Naive thymus-derived CD4-positive, alpha-beta T cell (primary cell): Measurements from ENCODE around the gene IER5L. TPM values are rescaled to one million over a fixed set of nuclear protein-coding genes. Genes with fewer than 3 reads are reported as not detected.

ENCODE experiments used
- ATAC-seq: fragments of 150-1000 bp; cut with Tn5 transposase; 2 replicates; pipeline ENCODE4 v1.10.0; 2021; ENCODE audit warnings: mild to moderate bottlenecking, moderate library complexity
- CTCF ChIA-PET: fragments of 350-600 bp; sonication (Branson Sonifier 250); formaldehyde crosslinking; loops from one replicate; lab custom pipeline; 2021; ENCODE audit warnings: antibody characterized with exemption; lab: Charles Lee
- POLR2A ChIA-PET: fragments of 350-600 bp; sonication (Branson Sonifier 250); formaldehyde crosslinking; loops from one replicate; lab custom pipeline; 2021; ENCODE audit warnings: antibody characterized with exemption, inconsistent platforms; lab: Charles Lee
- DNase-seq, 9 donors: peaks; one replicate each; pipeline versions ENCODE4 v3.0.0 to v3.0.0-alpha.2; 2020 to 2022; ENCODE audit warnings: mixed read lengths in 1 of 9
- H3K27ac ChIP-seq: one replicate; pipeline ENCODE4 v1.7.0; 2013; ENCODE audit warnings: mild to moderate bottlenecking, low read depth, low read length, moderate library complexity
- H3K27me3 ChIP-seq, 2 donors: one replicate each; pipeline ENCODE4 v1.7.0; 2013; ENCODE audit warnings: low read length in 2 of 2, mild to moderate bottlenecking in 2 of 2, moderate library complexity in 2 of 2; ENCODE audit not compliant: control insufficient read depth in 2 of 2, insufficient read depth in 2 of 2
- H3K36me3 ChIP-seq, 3 experiments: 1 replicate in 2 of 3; 2 replicates in 1 of 3; pipeline ENCODE4 v1.7.0; 2013; ENCODE audit warnings: low read length in 3 of 3, mild to moderate bottlenecking in 3 of 3, moderate library complexity in 1 of 3; ENCODE audit not compliant: insufficient read depth in 3 of 3, control insufficient read depth in 2 of 3
- H3K4me1 ChIP-seq, 2 donors: one replicate each; pipeline ENCODE4 v1.7.0; 2013; ENCODE audit warnings: low read length in 2 of 2, mild to moderate bottlenecking in 2 of 2, moderate library complexity in 1 of 2; ENCODE audit not compliant: control insufficient read depth in 2 of 2, insufficient read depth in 2 of 2
- H3K4me3 ChIP-seq: 2 replicates; pipeline ENCODE4 v1.7.0; 2013; ENCODE audit warnings: mild to moderate bottlenecking, low read length
- H3K9me3 ChIP-seq, 3 experiments: 1 replicate in 2 of 3; 2 replicates in 1 of 3; pipeline ENCODE4 v1.7.0; 2013; ENCODE audit warnings: low read length in 3 of 3; ENCODE audit not compliant: control insufficient read depth in 2 of 3
- H3K27ac Mint-ChIP-seq, 9 donors: one replicate each; pipeline ENCODE4 v1.8.0; 2020 to 2022; ENCODE audit warnings: mixed read lengths in 9 of 9, mild to moderate bottlenecking in 8 of 9, moderate library complexity in 5 of 9, inconsistent platforms in 2 of 9
- H3K27me3 Mint-ChIP-seq, 5 donors: one replicate each; pipeline ENCODE4 v1.8.0; 2021 to 2022; ENCODE audit warnings: mixed read lengths in 5 of 5, mild to moderate bottlenecking in 1 of 5
- H3K36me3 Mint-ChIP-seq, 5 donors: one replicate each; pipeline ENCODE4 v1.8.0; 2020 to 2022; ENCODE audit warnings: mixed read lengths in 5 of 5, mild to moderate bottlenecking in 3 of 5, inconsistent platforms in 1 of 5
- H3K4me1 Mint-ChIP-seq, 7 donors: one replicate each; pipeline ENCODE4 v1.8.0; 2020 to 2022; ENCODE audit warnings: mixed read lengths in 7 of 7, mild to moderate bottlenecking in 3 of 7, inconsistent platforms in 1 of 7
- H3K4me3 Mint-ChIP-seq, 10 donors: one replicate each; pipeline ENCODE4 v1.8.0; 2020 to 2022; ENCODE audit warnings: mild to moderate bottlenecking in 10 of 10, mixed read lengths in 10 of 10, moderate library complexity in 6 of 10, inconsistent platforms in 2 of 10
- H3K9me3 Mint-ChIP-seq, 11 donors: one replicate each; pipeline ENCODE4 v1.8.0; 2020 to 2022; ENCODE audit warnings: mixed read lengths in 11 of 11, mild to moderate bottlenecking in 4 of 11, inconsistent platforms in 1 of 11, moderate library complexity in 1 of 11
- intact Hi-C, 2 donors: fragments of 100-400 bp; cut with micrococcal nuclease; formaldehyde crosslinking; loops; one replicate each; pipeline ENCODE4 v1.15.1; 2023
- polyA plus RNA-seq, 2 donors: library from polyadenylated mRNA; unstranded; fragments of 300-500 nt; fragmentation: Illumina TruSeq; gene quantifications; one replicate each; pipeline ENCODE4 v1.2.3, GENCODE V29; 2021
- total RNA-seq, 6 experiments: library from RNA in 5 of 6; stranded (reverse) in 5 of 6; gene quantifications; 1 replicate in 5 of 6; 2 replicates in 1 of 6; pipeline ENCODE4 v1.2.3 and lab custom pipeline; 2021 to 2026

The IER5L gene
- total and polyA plus RNA-seq, 7 experiments from 2014 or later, result 0.08 to 6.8 (median 3.7) TPM; not detected in 1

- Mint-ChIP-seq H3K4me1 (peaks cover 0 to 12% (median 2%) of the 10 kb centered on the region in 7 donors), H3K36me3 (peaks cover 0 to 3% (median 0%) of the 10 kb centered on the region in 5 donors), H3K9me3 (no peaks in the 10 kb centered on the region), H3K27ac (peak overlapping the region in 1 of 9 donors; percentile 31), H3K27me3 (no peaks in the 10 kb centered on the region), H3K4me3 (no peak overlapping the region)
- Histone ChIP-seq H3K4me3 (no peak overlapping the region), H3K27me3 (no peaks in the 10 kb centered on the region), H3K27ac (no peak overlapping the region), H3K4me1 (peaks cover 0 to 4% of the 10 kb centered on the region in 2 donors), H3K36me3 (no peaks in the 10 kb centered on the region), H3K9me3 (no peaks in the 10 kb centered on the region)
- ChIA-PET POLR2A (no interaction called here), CTCF (interaction anchor here (1.7 to 1.8 kb wide), 2 partner anchors 18 to 22 kb away, joined by 4 to 5 read pairs; no protein-coding TSS in a partner anchor)
- DNase-seq (no peak), ATAC-seq (no peak)
- intact Hi-C loops, result no loop called here
These were observed 16.6 kb downstream of the IER5L start for GRCh38 chr9:129161534-129161837.

GRCh38 chr9:129160712-129161533, 17.1 kb downstream of the IER5L start:
- POLR2A ChIA-PET, result no interaction called here
- H3K27ac ChIP-seq, result no peak overlapping the region
- H3K4me1 ChIP-seq, result no peaks in the 10 kb centered on the region
- intact Hi-C loops, result no loop called here
- CTCF ChIA-PET, result interaction anchor here (1.7 to 1.8 kb wide), 2 partner anchors 18 to 21 kb away, joined by 4 to 5 read pairs; no protein-coding TSS in a partner anchor
- H3K4me3 ChIP-seq, result no peak overlapping the region
- DNase-seq (no peak), ATAC-seq (no peak)
- peaks cover 0 to 6% (median 0%) of the 10 kb centered on the region in 7 donors for H3K4me1 Mint-ChIP-seq
- H3K36me3 ChIP-seq, result no peaks in the 10 kb centered on the region
- H3K27ac Mint-ChIP-seq, result peak overlapping the region in 1 of 9 donors; percentile 31
- peaks cover 0 to 3% (median 0%) of the 10 kb centered on the region in 5 donors for H3K36me3 Mint-ChIP-seq
- no peaks in the 10 kb centered on the region for H3K9me3 ChIP-seq
- H3K27me3 ChIP-seq, result no peaks in the 10 kb centered on the region
- no peaks in the 10 kb centered on the region for H3K27me3 Mint-ChIP-seq
- H3K9me3 Mint-ChIP-seq, result no peaks in the 10 kb centered on the region
- no peak overlapping the region for H3K4me3 Mint-ChIP-seq

GRCh38 chr9:129156163-129156562, 21.9 kb downstream of the IER5L start:
- Histone ChIP-seq H3K9me3 (no peaks in the 10 kb centered on the region), H3K36me3 (peaks cover 0 to 7% (median 0%) of the 10 kb centered on the region in 3 experiments), H3K4me3 (no peak overlapping the region), H3K27ac (no peak overlapping the region), H3K4me1 (no peaks in the 10 kb centered on the region), H3K27me3 (no peaks in the 10 kb centered on the region)
- Mint-ChIP-seq H3K9me3 (no peaks in the 10 kb centered on the region), H3K4me3 (no peak overlapping the region), H3K27me3 (no peaks in the 10 kb centered on the region), H3K4me1 (peaks cover 0 to 3% (median 0%) of the 10 kb centered on the region in 7 donors), H3K27ac (no peak overlapping the region), H3K36me3 (peaks cover 0 to 22% (median 0%) of the 10 kb centered on the region in 5 donors)
- ChIA-PET CTCF (no interaction called here), POLR2A (interaction anchor here (0.7 kb wide), 1 partner anchor 22 kb away, joined by 3 read pairs; the partner anchor contains the start of gene IER5L)
- ATAC-seq (no peak), DNase-seq (no peak)
- intact Hi-C loops, result no loop called here

DNA sequence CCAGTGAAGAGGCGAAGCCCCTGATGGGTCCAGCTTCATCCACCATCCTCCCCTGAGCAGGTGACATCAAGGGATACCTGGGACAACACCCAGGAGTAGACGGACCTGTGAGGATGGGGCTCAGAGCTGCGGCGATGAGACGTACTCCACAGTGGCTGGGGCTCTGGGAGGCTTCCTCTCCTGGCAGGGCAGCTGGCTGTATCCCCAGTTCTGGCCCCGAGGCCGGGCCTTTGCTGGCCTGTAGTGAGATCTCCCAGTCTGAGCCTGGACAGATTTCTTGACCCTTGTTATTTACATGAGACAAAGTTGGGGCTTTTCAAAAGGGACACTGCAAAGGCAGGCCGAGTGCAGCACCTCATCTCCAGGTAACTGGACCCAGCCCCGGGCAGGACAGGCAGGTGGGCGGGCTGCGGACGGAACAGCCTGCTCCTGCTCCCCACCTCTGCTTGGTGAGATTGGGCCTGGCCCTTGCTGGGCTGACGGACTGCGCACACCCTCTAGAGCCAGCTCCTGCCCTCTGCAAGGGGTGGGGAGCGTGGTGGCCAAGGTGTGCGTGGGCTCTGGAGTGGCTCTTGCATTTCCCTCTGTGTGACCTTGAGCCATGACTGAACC, 23.1 kb downstream of the IER5L start:
- H3K27ac Mint-ChIP-seq, result no peak overlapping the region
- DNase-seq (no peak), ATAC-seq (no peak)
- peaks cover 0 to 29% (median 0%) of the 10 kb centered on the region in 5 donors for H3K36me3 Mint-ChIP-seq
- Histone ChIP-seq H3K9me3 (no peaks in the 10 kb centered on the region), H3K4me3 (no peak overlapping the region), H3K27me3 (no peaks in the 10 kb centered on the region), H3K36me3 (peaks cover 0 to 7% (median 0%) of the 10 kb centered on the region in 3 experiments), H3K4me1 (no peaks in the 10 kb centered on the region), H3K27ac (no peak overlapping the region)
- no peaks in the 10 kb centered on the region for H3K9me3 Mint-ChIP-seq
- CTCF ChIA-PET, result interaction anchor here (1.8 kb wide), 1 partner anchor 23 kb away, joined by 6 read pairs; no protein-coding TSS in a partner anchor
- H3K4me1 Mint-ChIP-seq, result peaks cover 0 to 5% (median 0%) of the 10 kb centered on the region in 7 donors
- no peaks in the 10 kb centered on the region for H3K27me3 Mint-ChIP-seq
- intact Hi-C loops, result no loop called here
- no peak overlapping the region for H3K4me3 Mint-ChIP-seq
- POLR2A ChIA-PET, result no interaction called here

DNA sequence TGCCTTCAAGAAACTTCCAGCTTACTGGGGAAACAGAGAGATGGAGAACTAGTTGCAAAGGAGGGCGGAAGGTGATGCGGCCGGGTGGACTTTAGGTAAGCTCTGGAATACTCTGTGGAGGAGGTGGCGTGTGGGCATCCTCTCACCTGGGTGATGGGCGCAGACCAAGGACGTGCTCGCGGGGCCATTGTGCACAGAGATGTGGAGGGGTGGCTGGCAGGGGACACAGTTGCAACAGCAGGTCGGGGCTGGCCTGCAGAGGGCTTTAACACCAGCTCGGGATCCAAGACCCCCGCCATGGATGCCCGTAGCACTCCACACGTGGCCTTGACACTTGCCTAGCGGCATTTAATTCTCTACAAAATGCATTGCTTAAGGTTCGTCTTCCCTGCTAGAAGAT, 26.6 kb downstream of the IER5L start:
- Histone ChIP-seq H3K27me3 (no peaks in the 10 kb centered on the region), H3K36me3 (peaks cover 0 to 34% (median 3%) of the 10 kb centered on the region in 3 experiments), H3K27ac (no peak overlapping the region), H3K4me3 (no peak overlapping the region), H3K9me3 (no peaks in the 10 kb centered on the region), H3K4me1 (no peaks in the 10 kb centered on the region)
- peaks cover 0 to 37% (median 0%) of the 10 kb centered on the region in 5 donors for H3K36me3 Mint-ChIP-seq
- no peak overlapping the region for H3K4me3 Mint-ChIP-seq
- ChIA-PET POLR2A (interaction anchor here (1.3 kb wide), 1 partner anchor 9 kb away, joined by 3 read pairs; no protein-coding TSS in a partner anchor), CTCF (interaction anchor here (2.9 kb wide), 1 partner anchor 8 kb away, joined by 14 read pairs; no protein-coding TSS in a partner anchor)
- intact Hi-C loops, result no loop called here
- peak overlapping the region in 2 of 9 donors; percentile 52 to 69 for H3K27ac Mint-ChIP-seq
- H3K27me3 Mint-ChIP-seq, result no peaks in the 10 kb centered on the region
- no peak for DNase-seq
- ATAC-seq, result no peak
- no peaks in the 10 kb centered on the region for H3K9me3 Mint-ChIP-seq
- peaks cover 0 to 9% (median 0%) of the 10 kb centered on the region in 7 donors for H3K4me1 Mint-ChIP-seq

- H3K4me3 Mint-ChIP-seq, result no peak overlapping the region
- H3K27me3 Mint-ChIP-seq, result no peaks in the 10 kb centered on the region
- intact Hi-C loops, result no loop called here
- Histone ChIP-seq H3K27ac (no peak overlapping the region), H3K4me1 (no peaks in the 10 kb centered on the region), H3K9me3 (no peaks in the 10 kb centered on the region), H3K4me3 (no peak overlapping the region), H3K36me3 (peaks cover 0 to 41% (median 4%) of the 10 kb centered on the region in 3 experiments), H3K27me3 (no peaks in the 10 kb centered on the region)
- peaks cover 0 to 11% (median 0%) of the 10 kb centered on the region in 7 donors for H3K4me1 Mint-ChIP-seq
- H3K36me3 Mint-ChIP-seq, result peaks cover 0 to 37% (median 0%) of the 10 kb centered on the region in 5 donors
- no peak overlapping the region for H3K27ac Mint-ChIP-seq
- CTCF ChIA-PET, result interaction anchor here (2.9 kb wide), 1 partner anchor 8 kb away, joined by 14 read pairs; no protein-coding TSS in a partner anchor
- ATAC-seq (no peak), DNase-seq (no peak)
- no peaks in the 10 kb centered on the region for H3K9me3 Mint-ChIP-seq
- POLR2A ChIA-PET, result no interaction called here
These were observed 27.3 kb downstream of the IER5L start for GRCh38 chr9:129150672-129151211.
